CD14-positive monocyte (primary cell): ENCODE results near the gene KRTAP9-2. TPM values are rescaled to one million over a fixed set of nuclear protein-coding genes. Genes with fewer than 3 reads are reported as not detected.
"Not testable (repeated sequence)": the region's sequence is repeated elsewhere in the genome, so short reads cannot be mapped to it uniquely, and the experiment has no call there.

Source experiments
- DNase-seq, 3 donors: peaks; one replicate each; pipeline ENCODE4 v3.0.0-alpha.2; 2011 to 2022
- H2AFZ ChIP-seq: 2 replicates; pipeline ENCODE4 v1.6.0; 2012; ENCODE audit warnings: mild to moderate bottlenecking, low read depth, low read length, inconsistent platforms; ENCODE audit not compliant: insufficient read depth, poor library complexity, severe bottlenecking
- H3K27ac ChIP-seq, 2 donors: 1 replicate in 1 of 2; 2 replicates in 1 of 2; pipeline ENCODE4 v1.5.1; 2012 to 2013; ENCODE audit warnings: low read length in 2 of 2, control low read depth in 1 of 2, inconsistent platforms in 1 of 2, low read depth in 1 of 2, mild to moderate bottlenecking in 1 of 2
- H3K27me3 ChIP-seq, 2 donors: one replicate each; pipeline versions ENCODE4 v1.6.0 to v1.6.1; 2011 to 2013; ENCODE audit warnings: low read length in 2 of 2; ENCODE audit not compliant: control insufficient read depth in 2 of 2, insufficient read depth in 2 of 2
- H3K36me3 ChIP-seq, 2 donors: replicated peaks in 1 of 2; 1 replicate in 1 of 2; 2 replicates in 1 of 2; pipeline versions ENCODE4 v1.5.1 to v1.6.1; 2012 to 2013; ENCODE audit warnings: low read length in 2 of 2, control low read depth in 1 of 2, inconsistent platforms in 1 of 2, mild to moderate bottlenecking in 1 of 2; ENCODE audit not compliant: insufficient read depth in 2 of 2, control insufficient read depth in 1 of 2
- H3K4me1 ChIP-seq, 2 donors: 1 replicate in 1 of 2; 2 replicates in 1 of 2; pipeline versions ENCODE4 v1.5.1 to v1.6.1; 2012 to 2013; ENCODE audit warnings: low read length in 2 of 2, control low read depth in 1 of 2, inconsistent platforms in 1 of 2, mild to moderate bottlenecking in 1 of 2, moderate library complexity in 1 of 2; ENCODE audit not compliant: insufficient read depth in 2 of 2, control insufficient read depth in 1 of 2
- H3K4me2 ChIP-seq: replicated peaks from 2 replicates; pipeline ENCODE3; 2012; ENCODE audit warnings: low read length, moderate library complexity, mild to moderate bottlenecking; ENCODE audit not compliant: poor library complexity, severe bottlenecking; ENCODE audit errors: extremely low read depth
- H3K4me3 ChIP-seq, 3 experiments: fragments of 200-600 bp in 1 of 3; sonication (generic) in 1 of 3; replicated peaks in 1 of 3; 1 replicate in 2 of 3; 2 replicates in 1 of 3; pipeline ENCODE4 v1.5.1; 2011 to 2013; ENCODE audit warnings: low read length in 3 of 3, mild to moderate bottlenecking in 3 of 3, control low read depth in 2 of 3, low read depth in 2 of 3, inconsistent platforms in 1 of 3, moderate library complexity in 1 of 3
- H3K79me2 ChIP-seq: 2 replicates; pipeline ENCODE4 v1.6.0; 2012; ENCODE audit warnings: mild to moderate bottlenecking, control low read depth, inconsistent platforms, low read length, moderate library complexity; ENCODE audit not compliant: insufficient read depth
- H3K9ac ChIP-seq: 2 replicates; pipeline ENCODE4 v1.6.0; 2017; ENCODE audit warnings: low read length, mild to moderate bottlenecking; ENCODE audit not compliant: insufficient read depth, poor library complexity, severe bottlenecking
- H3K9me3 ChIP-seq, 2 donors: replicated peaks in 1 of 2; 1 replicate in 1 of 2; 2 replicates in 1 of 2; pipeline versions ENCODE4 v1.5.1 to v1.6.1; 2012 to 2013; ENCODE audit warnings: low read length in 2 of 2, control low read depth in 1 of 2; ENCODE audit not compliant: control insufficient read depth in 1 of 2, insufficient read depth in 1 of 2
- H4K20me1 ChIP-seq: 2 replicates; pipeline ENCODE4 v1.6.0; 2012; ENCODE audit warnings: mild to moderate bottlenecking, low read length, control low read depth, moderate library complexity; ENCODE audit not compliant: insufficient read depth
- H3K27ac Mint-ChIP-seq, 7 donors: one replicate each; pipeline ENCODE4 v1.8.0; 2020; ENCODE audit warnings: mild to moderate bottlenecking in 7 of 7, mixed read lengths in 7 of 7, moderate library complexity in 6 of 7, inconsistent platforms in 2 of 7
- H3K27me3 Mint-ChIP-seq, 3 donors: one replicate each; pipeline ENCODE4 v1.8.0; 2021 to 2022; ENCODE audit warnings: low read depth in 3 of 3, mild to moderate bottlenecking in 3 of 3, mixed read lengths in 3 of 3, moderate library complexity in 3 of 3, inconsistent platforms in 1 of 3
- H3K36me3 Mint-ChIP-seq, 2 donors: one replicate each; pipeline ENCODE4 v1.8.0; 2020; ENCODE audit warnings: mixed read lengths in 2 of 2, inconsistent platforms in 1 of 2, mild to moderate bottlenecking in 1 of 2
- H3K4me1 Mint-ChIP-seq: one replicate; pipeline ENCODE4 v1.8.0; 2020; ENCODE audit warnings: mild to moderate bottlenecking, mixed read lengths
- H3K4me3 Mint-ChIP-seq, 2 donors: one replicate each; pipeline ENCODE4 v1.8.0; 2020; ENCODE audit warnings: mild to moderate bottlenecking in 2 of 2, mixed read lengths in 2 of 2, moderate library complexity in 1 of 2
- H3K9me3 Mint-ChIP-seq, 7 donors: one replicate each; pipeline ENCODE4 v1.8.0; 2020 to 2022; ENCODE audit warnings: mixed read lengths in 7 of 7, mild to moderate bottlenecking in 6 of 7, moderate library complexity in 6 of 7, inconsistent platforms in 2 of 7
- WGBS: methylation state at CpG from one replicate; pipeline ENCODE4 v1.1.5; 2013; ENCODE audit warnings: missing lambda C conversion rate; ENCODE audit not compliant: insufficient coverage; 5-methylcytosine and 5-hydroxymethylcytosine counted together
- intact Hi-C, 2 donors: fragments of 100-400 bp; cut with micrococcal nuclease; formaldehyde crosslinking; loops; one replicate each; pipeline versions ENCODE4 v1.15.0 to v1.15.1; 2023
- polyA plus RNA-seq, 3 donors: library from polyadenylated mRNA; depleted of rRNA in 1 of 3; unstranded in 2 of 3; stranded (reverse) in 1 of 3; fragments of 300-500 nt in 2 of 3; fragments of >200 nt in 1 of 3; fragmentation: Illumina TruSeq in 2 of 3; gene quantifications; 1 replicate in 2 of 3; 2 replicates in 1 of 3; pipeline ENCODE4 v1.2.3, GENCODE V29; 2012 to 2021

Gene KRTAP9-2
- polyA plus RNA-seq, 3 donors: not detected

- H3K27me3 Mint-ChIP-seq: peaks cover 5 to 21% (median 11%) of the 10 kb centered on the region in 3 donors
- H3K79me2 ChIP-seq, H3K27ac ChIP-seq, H3K4me3 Mint-ChIP-seq, H3K27me3 ChIP-seq, DNase-seq, H3K9ac ChIP-seq, intact Hi-C loops, H3K4me2 ChIP-seq, H3K27ac Mint-ChIP-seq, H3K4me1 ChIP-seq, H3K9me3 ChIP-seq, H3K4me3 ChIP-seq, H3K9me3 Mint-ChIP-seq, H4K20me1 ChIP-seq, H3K36me3 Mint-ChIP-seq, H3K36me3 ChIP-seq, H3K4me1 Mint-ChIP-seq, H2AFZ ChIP-seq: not testable (repeated sequence)
- WGBS: 92% methylated on average over 2 of the region's 4 CpGs
These were observed 10.7 kb downstream of the KRTAP9-2 start for GRCh38 chr17:41237116-41237515.

- H3K9me3 ChIP-seq, H4K20me1 ChIP-seq, H3K4me1 Mint-ChIP-seq, H3K27me3 ChIP-seq, H3K36me3 Mint-ChIP-seq, H3K4me3 Mint-ChIP-seq, H3K27ac Mint-ChIP-seq, H3K27ac ChIP-seq, H3K9me3 Mint-ChIP-seq, H3K4me2 ChIP-seq, H3K4me3 ChIP-seq, H3K9ac ChIP-seq, H3K4me1 ChIP-seq, H3K79me2 ChIP-seq, H2AFZ ChIP-seq, H3K36me3 ChIP-seq, DNase-seq, intact Hi-C loops: not testable (repeated sequence)
- 100% methylated on average over 1 of the region's 3 CpGs for WGBS
- H3K27me3 Mint-ChIP-seq: peaks cover 5 to 14% (median 11%) of the 10 kb centered on the region in 3 donors
These were observed 11.5 kb downstream of the KRTAP9-2 start, which contains the start of gene KRTAP9-8 for GRCh38 chr17:41237949-41238437. TSS of gene KRTAP9-8 (plus strand) at chr17:41237999. CDS start at chr17:41238052, 53 bp downstream.

- H3K4me3 ChIP-seq, H3K27ac ChIP-seq, H3K79me2 ChIP-seq, H3K9ac ChIP-seq, H3K9me3 Mint-ChIP-seq, H3K27ac Mint-ChIP-seq, H3K4me1 ChIP-seq, H3K4me3 Mint-ChIP-seq, intact Hi-C loops, DNase-seq, H3K4me2 ChIP-seq, H3K36me3 Mint-ChIP-seq, H3K4me1 Mint-ChIP-seq, H3K27me3 Mint-ChIP-seq, H3K27me3 ChIP-seq, H3K9me3 ChIP-seq, H2AFZ ChIP-seq, H3K36me3 ChIP-seq, H4K20me1 ChIP-seq: not testable (repeated sequence)
- 100% methylated on average over 1 of the region's 2 CpGs for WGBS
These were observed 20.7 kb downstream of the KRTAP9-2 start for GRCh38 chr17:41246995-41247787.

GRCh38 chr17:41249637-41250240 lies 23.3 kb downstream of the KRTAP9-2 start, which contains the start of gene KRTAP9-4:
TSS of gene KRTAP9-4 (plus strand) at chr17:41249687. CDS start at chr17:41249721, 34 bp downstream.
- H3K79me2 ChIP-seq, intact Hi-C loops, H3K4me3 Mint-ChIP-seq, H3K27me3 ChIP-seq, H3K36me3 ChIP-seq, H3K4me1 ChIP-seq, H4K20me1 ChIP-seq, H3K9ac ChIP-seq, H2AFZ ChIP-seq, H3K27me3 Mint-ChIP-seq, DNase-seq, H3K4me1 Mint-ChIP-seq, H3K27ac Mint-ChIP-seq, H3K4me2 ChIP-seq, H3K36me3 Mint-ChIP-seq, H3K4me3 ChIP-seq, H3K9me3 Mint-ChIP-seq, H3K9me3 ChIP-seq, H3K27ac ChIP-seq: not testable (repeated sequence)
- WGBS: 78% methylated on average over 2 of the region's 2 CpGs
